Endothelial cell of umbilical vein (primary cell): ENCODE data around the gene ZNF559. TPM values are rescaled to one million over a fixed set of nuclear protein-coding genes. Genes with fewer than 3 reads are reported as not detected.
"Not testable (repeated sequence)": the region's sequence is repeated elsewhere in the genome, so short reads cannot be mapped to it uniquely, and the experiment has no call there.

Experiments used
- Bru-seq: library from RNA; stranded (reverse); fragments of 400-500 nt; gene quantifications from one replicate; lab custom pipeline; 2021; lab: Mats Ljungman, UMichigan
- BruChase-seq, 2 experiments: library from RNA; stranded (reverse); fragments of 400-500 nt; gene quantifications; one replicate each; lab custom pipeline; 2021; lab: Mats Ljungman, UMichigan
- BruUV-seq: library from RNA; stranded (reverse); fragments of 400-500 nt; replicated peaks from 2 replicates; lab custom pipeline; 2021; lab: Mats Ljungman, UMichigan
- CTCF ChIA-PET: fragments of 300-600, 350-600 bp; sonication (Branson Sonifier 250); formaldehyde crosslinking; loops from one replicate; lab custom pipeline; 2021; ENCODE audit warnings: antibody characterized with exemption, inconsistent platforms; lab: Charles Lee
- POLR2A ChIA-PET: fragments of 300-600, 350-600 bp; sonication (Branson Sonifier 250); formaldehyde crosslinking; loops from one replicate; lab custom pipeline; 2021; ENCODE audit warnings: antibody characterized with exemption, inconsistent platforms; lab: Charles Lee
- DNase-seq: peaks from one replicate; pipeline ENCODE4 v3.0.0-alpha.2; 2011; ENCODE audit warnings: low read depth, low spot score
- FAIRE-seq: peaks from 2 replicates; lab custom pipeline; 2011; peaks lifted over from hg19 to GRCh38; lab: Jason Lieb, UNC
- H2AFZ ChIP-seq: 2 replicates; pipeline ENCODE4 v1.6.0; 2012; ENCODE audit warnings: low read depth, low read length, control low read depth, inconsistent platforms
- H3K27ac ChIP-seq: 2 replicates; pipeline ENCODE4 v1.5.1; 2011; ENCODE audit warnings: low read depth, mild to moderate bottlenecking, control low read depth, low read length, moderate library complexity; ENCODE audit not compliant: insufficient read depth
- H3K27me3 ChIP-seq, 2 experiments: 2 replicates each; pipeline versions ENCODE4 v1.6.0 to v1.6.1; 2011; ENCODE audit warnings: low read length in 2 of 2, mixed read lengths in 1 of 2; ENCODE audit not compliant: control insufficient read depth in 2 of 2, insufficient read depth in 2 of 2
- H3K36me3 ChIP-seq, 2 experiments: 2 replicates in 1 of 2; 3 replicates in 1 of 2; pipeline ENCODE4 v1.5.1; 2011; ENCODE audit warnings: low read length in 2 of 2, mild to moderate bottlenecking in 1 of 2, moderate library complexity in 1 of 2; ENCODE audit not compliant: control insufficient read depth in 2 of 2, insufficient read depth in 2 of 2; ENCODE audit errors: extremely low read depth in 1 of 2
- H3K4me1 ChIP-seq: 3 replicates; pipeline ENCODE4 v1.5.1; 2011; ENCODE audit warnings: mild to moderate bottlenecking, low read length; ENCODE audit not compliant: control insufficient read depth, insufficient read depth; ENCODE audit errors: extremely low read depth
- H3K4me2 ChIP-seq: 2 replicates; pipeline ENCODE4 v1.6.1; 2011; ENCODE audit warnings: low read length, control low read depth, mixed read lengths; ENCODE audit not compliant: insufficient read depth
- H3K4me3 ChIP-seq, 3 experiments: fragments of 200-600 bp in 1 of 3; sonication (generic), shearing (Covaris generic) in 1 of 3; replicated peaks in 1 of 3; 2 replicates each; pipeline ENCODE4 v1.5.1; 2011 to 2016; ENCODE audit warnings: control low read depth in 3 of 3, low read length in 3 of 3, mild to moderate bottlenecking in 2 of 3, inconsistent platforms in 1 of 3, low read depth in 1 of 3, moderate library complexity in 1 of 3; ENCODE audit not compliant: insufficient read depth in 1 of 3
- H3K79me2 ChIP-seq: 2 replicates; pipeline ENCODE4 v1.6.0; 2012; ENCODE audit warnings: low read length, inconsistent platforms; ENCODE audit not compliant: control insufficient read depth, insufficient read depth
- H3K9ac ChIP-seq: replicated peaks from 2 replicates; pipeline ENCODE3; 2011; ENCODE audit warnings: low read length, control low read depth; ENCODE audit not compliant: insufficient read depth; ENCODE audit errors: extremely low read depth
- H3K9me1 ChIP-seq: replicated peaks from 3 replicates; pipeline ENCODE4 v1.6.0; 2011; ENCODE audit warnings: mild to moderate bottlenecking, low read length; ENCODE audit not compliant: control insufficient read depth, insufficient read depth; ENCODE audit errors: extremely low read depth
- H3K9me3 ChIP-seq: replicated peaks from 2 replicates; pipeline ENCODE4 v1.5.1; 2012; ENCODE audit warnings: low read length, inconsistent platforms; ENCODE audit not compliant: control insufficient read depth, insufficient read depth
- H4K20me1 ChIP-seq: replicated peaks from 2 replicates; pipeline ENCODE3; 2011; ENCODE audit warnings: mild to moderate bottlenecking, low read length; ENCODE audit not compliant: control insufficient read depth, insufficient read depth; ENCODE audit errors: extremely low read depth
- CTCF ChIP-seq, 2 donors: IDR thresholded peaks; 1 replicate in 1 of 2; 2 replicates in 1 of 2; pipeline ENCODE4 v1.5.1; 2011; ENCODE audit warnings: low read length in 2 of 2, mild to moderate bottlenecking in 2 of 2, moderate library complexity in 2 of 2, control low read depth in 1 of 2, inconsistent platforms in 1 of 2, low read depth in 1 of 2; ENCODE audit not compliant: insufficient read depth in 1 of 2; ENCODE audit errors: extremely low read depth in 1 of 2
- EZH2 ChIP-seq: IDR thresholded peaks from 2 replicates; pipeline ENCODE4 v1.6.1; 2012; ENCODE audit warnings: borderline replicate concordance, low read depth, mild to moderate bottlenecking, moderate library complexity, low read length, inconsistent platforms; ENCODE audit not compliant: severe bottlenecking
- FOS ChIP-seq: IDR thresholded peaks from 2 replicates; pipeline ENCODE4 v1.6.1; 2011; ENCODE audit warnings: mild to moderate bottlenecking, low read length, moderate library complexity, borderline replicate concordance; ENCODE audit not compliant: insufficient read depth
- GATA2 ChIP-seq: IDR thresholded peaks from 2 replicates; pipeline ENCODE4 v1.7.0; 2011; ENCODE audit warnings: low read depth, mild to moderate bottlenecking, moderate library complexity, mixed read lengths, low read length; ENCODE audit not compliant: insufficient read length, insufficient read depth
- JUN ChIP-seq: IDR thresholded peaks from 2 replicates; pipeline ENCODE4 v1.6.1; 2011; ENCODE audit warnings: borderline replicate concordance, low read depth; ENCODE audit not compliant: insufficient read length, insufficient read depth
- MAX ChIP-seq: IDR thresholded peaks from 2 replicates; pipeline ENCODE4 v1.6.1; 2011; ENCODE audit not compliant: insufficient read depth, insufficient read length
- MYC ChIP-seq: IDR thresholded peaks from one replicate; pipeline ENCODE4 v1.6.1; 2011; ENCODE audit warnings: mild to moderate bottlenecking, low read depth, low read length
- POLR2A ChIP-seq: IDR thresholded peaks from 2 replicates; pipeline ENCODE4 v1.6.1; 2012; ENCODE audit warnings: low read depth, mild to moderate bottlenecking, control low read depth, low read length
- POLR2AphosphoS5 ChIP-seq: IDR thresholded peaks from 2 replicates; pipeline ENCODE4 v1.6.1; 2012; ENCODE audit warnings: low read depth, mild to moderate bottlenecking, control low read depth, low read length, moderate library complexity; ENCODE audit not compliant: insufficient read depth
- dilution Hi-C: fragments of 300-500 bp; cut with MboI; formaldehyde crosslinking; loops from one replicate; pipeline ENCODE4 v1.15.0; 2019; ENCODE audit warnings: low sequenced_read_pairs; ENCODE audit not compliant: extremely low pct_ligation_motif_present
- intact Hi-C: fragments of 100-400 bp; cut with micrococcal nuclease; formaldehyde crosslinking; loops from one replicate; pipeline ENCODE4 v1.10.0; 2022
- long read RNA-seq: library from polyadenylated mRNA; stranded (forward); transcript quantifications from one replicate; pipeline ENCODE4 v2.0.0, GENCODE V29; 2021
- polyA minus RNA-seq, 3 experiments: library from RNA; depleted of rRNA, polyadenylated mRNA; stranded (reverse); fragments of >200 nt; gene quantifications; 1 replicate in 1 of 3; 2 replicates in 2 of 3; pipeline ENCODE4 v1.2.3, GENCODE V29; 2011
- polyA plus RNA-seq, 4 experiments: library from polyadenylated mRNA; depleted of rRNA in 3 of 4; stranded (reverse) in 3 of 4; unstranded in 1 of 4; fragments of >200 nt; gene quantifications; 2 replicates each; pipeline versions ENCODE4 v1.2.1 to v1.2.3, GENCODE V29; 2011 to 2012; ENCODE audit warnings: missing spikeins in 1 of 4
- total RNA-seq: library from RNA; stranded (reverse); gene quantifications from 2 replicates; pipeline ENCODE4 v1.2.3, GENCODE V29; 2021

Gene ZNF559
- total RNA-seq (10.1 and 13.5 TPM in 2 replicates), polyA plus RNA-seq (6.1 and 7.8 TPM in 2 replicates), polyA minus RNA-seq (9.2 and 11.1 TPM in 2 replicates), Bru-seq, nascent RNA (percentile 64 among the genes with signal in this experiment), BruChase-seq, experiment 1, labeled RNA remaining after a 6-hour chase (percentile 79 among the genes with signal in this experiment), BruChase-seq, experiment 2, labeled RNA remaining after a 2-hour chase (percentile 82 among the genes with signal in this experiment)
- polyA plus RNA-seq (2011; cell fraction: cytosol; rRNA removed): 10.3 and 12.6 TPM in 2 replicates
- polyA plus RNA-seq (2011; cell fraction: nucleus; rRNA removed): 27.1 and 32.6 TPM in 2 replicates
- 12.9 and 13.0 TPM in 2 replicates for polyA plus RNA-seq (2012)
- polyA minus RNA-seq (2011; cell fraction: cytosol; rRNA and poly(A)+ RNA removed): 4.0 TPM
- 10.1 and 11.8 TPM in 2 replicates for polyA minus RNA-seq (2011; cell fraction: nucleus; rRNA and poly(A)+ RNA removed)
- long read RNA-seq, full-length matches to known transcripts: 2 of 18 reads
- long read RNA-seq, partial matches to known transcripts: 5 of 18 reads
- long read RNA-seq, other reads (novel, unspliced or antisense): 11 of 18 reads

GRCh38 chr19:9323919-9324583, at the start of gene ZNF559:
TSS of gene ZNF559 (plus strand) at chr19:9324179. CDS start at chr19:9338550, 14,371 bp downstream.
- H3K9me1 ChIP-seq: no peaks in the 10 kb centered on the region
- dilution Hi-C loops (no loop called here), intact Hi-C loops (loop anchor here (1.0 to 5.0 kb wide), 4 partner anchors 15 to 214 kb away; partner anchors contain the start of genes OR7G3, ZNF266, ZNF426 and ZNF699)
- peak within 1 kb of the TSS; percentile 85 for H3K4me2 ChIP-seq
- H3K27ac ChIP-seq: peak within 1 kb of the TSS; percentile 59
- peaks cover 5% of the 10 kb centered on the region for H3K79me2 ChIP-seq
- no peaks in the 10 kb centered on the region for H3K36me3 ChIP-seq
- peak within 1 kb of the TSS; percentile 64 for H3K9ac ChIP-seq
- BruUV-seq: no TSS peak
- no peaks in the 10 kb centered on the region for H4K20me1 ChIP-seq
- ChIA-PET CTCF (interaction anchor here (1.0 to 1.2 kb wide), 3 partner anchors 11 to 17 kb away, joined by 3 to 14 read pairs (median 5); partner anchors contain the start of gene ZNF699), POLR2A (interaction anchor here (0.6 kb wide), 1 partner anchor 15 kb away, joined by 5 read pairs; no protein-coding TSS in a partner anchor)
- DNase-seq (peak; percentile 98), FAIRE-seq (peak; percentile 94)
- TF ChIP-seq POLR2A (peak; percentile 9), MYC (no peak), FOS (no peak), EZH2 (no peak), JUN (no peak), MAX (no peak), CTCF (IDR thresholded peaks at IDR 0.05; ENCODE audit: extremely low read depth in 1 of 2, insufficient read depth in 1 of 2, low read depth in 1 of 2, low read length in 2 of 2) (peak; percentile 23 to 33), POLR2AphosphoS5 (peak; percentile 9), GATA2 (no peak)
- peak within 1 kb of the TSS; percentile 74 to 94 (median 90) for H3K4me3 ChIP-seq
- no peaks in the 10 kb centered on the region for H3K27me3 ChIP-seq
- H3K9me3 ChIP-seq: no peaks in the 10 kb centered on the region
- peak within 1 kb of the TSS; percentile 97 for H2AFZ ChIP-seq
- peaks cover 10% of the 10 kb centered on the region for H3K4me1 ChIP-seq

DNA sequence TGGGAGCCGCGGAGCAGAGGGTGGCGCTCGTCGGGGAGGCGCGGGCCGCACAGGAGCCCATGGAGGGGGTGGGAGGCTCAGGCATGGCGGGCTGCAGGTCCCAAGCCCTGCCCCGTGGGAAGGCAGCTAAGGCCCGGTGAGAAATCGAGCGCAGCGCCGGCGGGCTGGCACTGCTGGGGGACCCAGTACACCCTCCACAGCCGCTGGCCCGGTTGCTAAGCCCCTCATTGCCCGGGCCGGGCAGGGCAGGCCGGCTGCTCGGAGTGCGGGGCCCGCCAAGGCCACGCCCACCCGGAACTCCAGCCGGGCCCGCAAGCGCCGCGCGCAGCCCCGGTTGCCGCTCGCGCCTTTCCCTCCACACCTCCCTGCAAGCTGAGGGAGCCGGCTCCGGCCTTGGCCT, 40.5 kb upstream of the ZNF559 start:
- H3K4me1 ChIP-seq, H3K9ac ChIP-seq, CTCF ChIA-PET, FAIRE-seq, DNase-seq, H3K4me3 ChIP-seq, H4K20me1 ChIP-seq, H3K36me3 ChIP-seq, H3K27ac ChIP-seq, H3K9me3 ChIP-seq, intact Hi-C loops, POLR2A ChIA-PET, H3K4me2 ChIP-seq, H3K27me3 ChIP-seq, dilution Hi-C loops, H3K79me2 ChIP-seq, H2AFZ ChIP-seq, H3K9me1 ChIP-seq, BruUV-seq: not testable (repeated sequence)
